NK-92 treated with Interleukin-12 subunit alpha and Interleukin-12 subunit beta, amount 100 ng/mL, for 24 hours (cell line): Measurements from ENCODE around the gene KCNMB2.
"Not testable (repeated sequence)": the region's sequence is repeated elsewhere in the genome, so short reads cannot be mapped to it uniquely, and the experiment has no call there.

Experiments
- DNase-seq: peaks from one replicate; lab custom pipeline; 2025; lab: John Stamatoyannopoulos, UW

The KCNMB2 gene

GRCh38 chr3:178519701-178520100 lies 16.5 kb upstream of the KCNMB2 start:
- DNase-seq, result no peak

GRCh38 chr3:178520451-178520850 lies 15.8 kb upstream of the KCNMB2 start:
- DNase-seq, result no peak

- no peak for DNase-seq
These were observed 13.8 kb upstream of the KCNMB2 start for GRCh38 chr3:178522200-178523052.

- DNase-seq, result no peak
These were observed 11.0 kb upstream of the KCNMB2 start for GRCh38 chr3:178525251-178525650.

- DNase-seq, result no peak
These were observed 9.9 kb upstream of the KCNMB2 start for GRCh38 chr3:178526291-178526690.

GRCh38 chr3:178527981-178528380 lies 8.3 kb upstream of the KCNMB2 start:
- no peak for DNase-seq

- DNase-seq, result no peak
These were observed 6.5 kb upstream of the KCNMB2 start for GRCh38 chr3:178529606-178530225.

GRCh38 chr3:178532476-178532875 lies 3.8 kb upstream of the KCNMB2 start:
- DNase-seq, result no peak

GRCh38 chr3:178537122-178537705 lies 978 bp downstream of the KCNMB2 start:
- DNase-seq, result no peak

GRCh38 chr3:178538056-178538455 lies 1.8 kb downstream of the KCNMB2 start:
- no peak for DNase-seq

GRCh38 chr3:178540184-178540583 lies 3.9 kb downstream of the KCNMB2 start:
- DNase-seq, result no peak

GRCh38 chr3:178545337-178545736 lies 9.1 kb downstream of the KCNMB2 start:
- no peak for DNase-seq

GRCh38 chr3:178546079-178546478 lies 9.8 kb downstream of the KCNMB2 start:
- no peak for DNase-seq

GRCh38 chr3:178549426-178549825 lies 13.2 kb downstream of the KCNMB2 start:
- not testable (repeated sequence) for DNase-seq

- no peak for DNase-seq
These were observed 15.7 kb downstream of the KCNMB2 start for GRCh38 chr3:178551916-178552321.

GRCh38 chr3:178558637-178559036 lies 22.4 kb downstream of the KCNMB2 start:
- DNase-seq, result no peak

GRCh38 chr3:178560759-178561158 lies 24.5 kb downstream of the KCNMB2 start:
- no peak for DNase-seq

GRCh38 chr3:178561239-178561638 lies 25.0 kb downstream of the KCNMB2 start:
- DNase-seq, result no peak

GRCh38 chr3:178562143-178562946 lies 26.1 kb downstream of the KCNMB2 start:
- no peak for DNase-seq

- DNase-seq, result no peak
These were observed 26.7 kb downstream of the KCNMB2 start for GRCh38 chr3:178562947-178563232.

GRCh38 chr3:178567611-178568010 lies 31.4 kb downstream of the KCNMB2 start:
- DNase-seq, result no peak

GRCh38 chr3:178568155-178568731 lies 32.0 kb downstream of the KCNMB2 start:
- DNase-seq, result no peak
